Stimulated activated CD4-positive, alpha-beta T cell treated with anti-CD3 and anti-CD28 coated beads, Interleukin-1b, Interleukin-23, amount 100 ng/mL, for 1 hour (primary cell): ENCODE data around the gene ZNF136.
A peak's percentile ranks its signal among the peaks of the same experiment; 100 is the strongest.

Source experiments
- DNase-seq, 2 donors: peaks; one replicate each; pipeline ENCODE4 v3.0.0-alpha.2; 2020; ENCODE audit warnings: low read depth in 2 of 2

Gene ZNF136

DNA sequence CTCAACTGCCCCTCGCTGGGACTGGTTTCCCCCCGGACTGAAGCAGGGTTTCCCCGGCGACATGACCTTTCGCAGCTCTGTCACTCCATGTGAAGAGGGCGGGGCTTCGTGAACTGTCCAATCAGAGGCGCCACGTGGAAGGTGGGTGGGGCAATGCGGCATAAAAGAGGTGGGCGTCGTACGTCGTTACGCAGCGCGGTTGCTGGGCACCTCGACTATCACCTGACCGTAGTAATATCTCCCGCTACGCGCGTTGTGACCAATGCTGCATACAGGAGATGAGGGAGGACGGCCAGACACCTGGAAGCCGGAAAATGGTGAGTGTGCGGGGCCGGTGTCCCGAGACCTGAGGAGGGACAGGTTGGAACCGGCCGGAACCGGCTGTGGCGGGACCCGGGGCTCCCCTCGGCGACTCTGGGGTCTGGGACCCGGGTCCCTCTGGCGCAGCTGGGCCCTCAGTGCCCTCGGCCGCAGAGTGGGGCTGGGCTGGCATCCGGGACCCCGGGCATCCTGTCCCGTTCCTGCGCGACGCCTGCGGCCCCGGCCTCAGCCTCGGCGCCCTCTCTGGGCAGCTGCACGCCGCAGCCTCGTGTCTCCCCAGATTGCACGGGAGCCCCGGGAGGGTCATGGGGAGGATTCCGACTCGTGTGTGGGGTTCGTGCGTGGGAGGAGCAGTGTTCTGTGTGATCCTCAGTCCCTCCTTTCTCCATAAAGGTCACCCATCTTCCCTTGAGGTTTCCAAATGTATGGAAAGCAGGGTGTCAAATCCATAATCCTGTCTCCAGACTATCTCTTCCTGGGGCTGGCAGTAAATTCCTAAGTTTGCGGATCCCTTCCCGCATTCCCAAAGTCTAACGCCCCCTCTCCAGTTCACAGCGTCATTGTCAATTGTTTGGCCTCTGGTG, 32.2 kb downstream of the ZNF136 start:
- DNase-seq: peak; percentile 25 to 52

DNA sequence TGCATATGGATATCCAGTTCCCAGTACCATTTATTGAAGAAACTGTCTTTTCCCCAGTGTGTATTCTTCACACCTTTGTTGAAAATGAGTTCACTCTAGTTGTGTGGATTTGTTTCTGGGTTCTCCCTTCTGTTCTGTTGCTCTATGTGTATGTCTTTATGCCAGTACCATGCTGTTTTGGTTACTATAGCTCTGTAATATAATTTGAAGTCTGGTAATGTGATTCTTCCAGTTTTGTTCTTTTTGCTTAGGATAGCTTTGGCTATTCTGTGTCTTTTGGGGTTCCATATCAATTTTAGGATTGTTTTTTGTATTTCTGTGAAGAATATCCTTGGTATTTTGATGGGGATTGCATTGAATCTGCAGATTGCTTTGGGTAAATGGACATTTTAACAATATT, 35.2 kb downstream of the ZNF136 start:
- DNase-seq: no peak

DNA sequence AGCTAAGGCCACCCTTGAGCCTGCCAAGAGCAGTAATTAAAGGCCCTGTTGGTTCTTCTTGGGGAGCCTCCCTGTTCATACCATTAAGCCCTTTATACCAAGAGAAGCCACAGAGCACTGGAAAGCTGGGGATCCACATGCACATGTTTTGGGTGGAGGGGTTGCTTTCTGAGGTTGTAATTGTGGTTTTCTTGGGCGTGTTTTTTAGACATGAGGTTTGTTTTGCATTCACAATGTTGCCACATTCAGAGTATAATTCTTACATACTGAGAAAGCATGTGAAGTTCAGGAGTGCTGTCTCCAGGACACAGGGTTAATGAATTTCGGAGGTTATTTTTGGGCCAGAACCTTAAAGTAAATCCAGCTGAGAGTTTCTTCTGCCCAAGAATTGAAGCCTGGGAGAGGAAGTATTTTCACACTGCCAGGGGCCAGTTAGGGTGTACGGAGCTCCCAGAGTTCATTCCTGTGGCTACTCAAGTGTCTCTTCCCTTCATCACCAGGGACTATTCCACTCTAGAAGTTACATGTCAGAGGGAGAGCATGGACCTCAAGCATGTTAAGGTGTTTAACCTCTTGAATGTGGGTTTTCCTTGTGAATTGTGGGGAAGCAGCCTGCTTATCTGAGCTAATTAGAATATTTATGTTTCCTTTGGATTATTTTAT, 37.0 kb downstream of the ZNF136 start:
- no peak for DNase-seq

DNA sequence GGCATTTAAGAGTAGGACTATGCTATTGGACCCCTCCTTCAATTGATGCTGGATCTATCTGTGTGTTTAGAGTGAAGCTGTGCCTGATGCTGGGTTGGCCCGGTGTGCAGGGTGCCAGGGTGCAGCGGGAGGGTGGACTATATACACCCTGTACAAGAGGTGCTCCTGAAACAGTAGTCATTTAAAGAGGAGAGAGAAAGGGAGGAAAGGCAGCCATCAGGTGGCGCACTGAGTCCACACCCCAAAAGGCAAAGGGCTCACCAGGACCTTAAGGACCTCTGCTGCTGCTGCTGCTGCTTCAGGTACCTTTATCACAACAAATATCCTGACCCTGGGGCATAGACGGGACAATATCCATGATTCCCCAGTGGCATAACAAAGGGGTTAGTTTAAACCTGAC, 39.4 kb downstream of the ZNF136 start:
- DNase-seq: peak; percentile 34 to 35

DNA sequence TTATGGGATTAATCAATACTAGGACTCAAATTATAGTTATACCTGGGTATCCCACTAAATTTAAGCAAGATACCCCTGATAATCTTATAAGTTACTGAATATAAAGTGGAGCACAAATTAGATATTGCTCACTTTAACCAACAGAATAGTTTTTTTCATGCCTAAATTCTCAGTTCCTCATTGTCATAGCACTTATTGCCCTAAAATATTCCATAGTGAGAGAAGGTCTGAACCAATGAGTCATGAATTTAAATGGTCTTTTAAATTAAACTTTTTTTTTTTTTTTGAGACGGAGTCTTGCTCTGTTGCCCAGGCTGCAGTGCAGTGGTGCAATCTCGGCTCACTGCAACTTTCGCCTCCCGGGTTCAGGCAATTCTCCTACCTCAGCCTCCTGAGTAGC, 42.4 kb downstream of the ZNF136 start:
- DNase-seq: no peak

DNA sequence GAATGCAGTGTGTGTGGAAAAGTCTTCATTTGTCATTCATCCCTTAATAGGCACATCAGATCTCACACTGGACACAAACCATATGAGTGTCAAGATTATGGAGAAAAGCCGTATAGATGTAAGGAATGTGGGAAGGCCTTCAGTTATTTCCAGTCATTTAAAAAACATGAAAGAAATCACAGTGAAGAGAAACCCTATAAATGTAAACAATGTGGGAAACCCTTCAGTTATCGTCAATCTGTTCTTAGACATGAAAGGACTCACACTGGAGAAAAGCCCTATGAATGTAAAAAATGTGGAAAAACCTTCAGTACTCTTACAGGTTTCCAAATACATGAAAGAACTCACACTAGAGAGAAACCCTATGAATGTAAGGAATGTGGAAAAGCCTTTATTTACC, 45.3 kb downstream of the ZNF136 start:
- no peak for DNase-seq

DNA sequence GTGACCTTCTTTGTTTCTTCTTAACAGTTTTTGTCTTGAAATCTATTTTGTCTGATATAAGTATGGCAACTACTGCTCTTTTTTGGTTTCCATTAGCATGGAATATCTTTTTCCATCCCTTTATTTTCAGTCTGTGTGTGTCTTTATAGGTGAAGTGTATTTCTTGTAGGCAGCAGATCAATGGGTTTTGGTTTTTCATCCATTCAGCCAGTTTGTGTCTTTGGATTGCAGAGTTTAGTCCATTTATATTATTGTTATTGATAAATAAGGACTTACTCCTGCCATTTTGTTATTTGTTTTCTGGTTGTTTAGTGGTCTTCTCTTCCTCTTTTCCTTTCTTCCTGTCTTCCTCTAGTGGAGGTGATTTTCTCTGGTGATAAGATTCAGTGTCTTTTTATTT, 54.4 kb downstream of the ZNF136 start:
- DNase-seq: no peak

DNA sequence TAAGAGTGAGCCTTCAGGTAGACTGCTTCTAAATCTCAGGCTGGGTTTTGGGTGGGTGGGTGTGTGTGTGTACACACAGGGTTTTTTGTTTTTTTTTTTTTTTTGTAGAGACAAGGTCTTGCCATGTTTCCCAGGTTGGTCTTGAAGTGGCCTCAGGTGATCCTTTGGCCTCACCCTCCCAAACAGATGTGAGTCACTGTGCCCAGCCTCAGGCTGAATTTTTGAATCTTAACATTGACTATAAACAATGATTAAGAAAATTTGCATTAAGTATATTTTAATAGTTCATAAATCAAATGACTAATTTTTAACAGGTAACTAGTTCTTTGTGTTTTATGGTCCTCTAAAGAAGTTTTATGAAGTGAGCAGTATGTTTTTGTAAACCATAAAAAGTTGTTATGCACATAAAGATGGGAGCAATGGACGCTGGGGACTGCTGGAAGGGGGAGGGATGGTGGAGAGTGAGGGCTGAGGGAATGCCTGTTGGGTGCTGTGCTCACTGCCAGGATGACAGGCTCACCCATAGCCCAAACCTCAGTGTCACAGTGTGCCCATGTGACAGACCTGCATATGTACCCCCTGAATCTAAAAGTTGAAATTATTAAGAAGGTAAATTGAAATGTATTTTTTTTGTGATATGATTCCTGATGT, 60.2 kb downstream of the ZNF136 start:
- no peak for DNase-seq

DNA sequence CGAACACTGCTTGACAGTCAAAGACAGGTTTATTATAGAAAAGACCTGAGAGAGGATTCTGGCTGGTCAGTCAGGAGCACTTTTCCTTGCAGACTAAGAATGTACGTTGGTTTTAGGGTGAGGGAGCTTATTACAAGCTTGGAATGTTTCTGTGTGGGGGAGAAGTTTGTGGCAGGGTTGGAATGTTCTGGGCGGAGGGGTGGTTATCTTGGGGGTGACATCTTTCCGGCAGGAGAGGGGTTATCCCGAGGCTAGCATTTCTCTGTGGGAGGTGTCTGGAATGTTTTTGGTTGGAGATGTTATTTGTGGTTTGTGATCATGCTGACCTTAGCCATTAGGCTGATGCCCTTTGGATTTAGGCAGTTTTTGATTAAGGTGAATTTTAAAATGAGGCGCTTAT, 61.8 kb downstream of the ZNF136 start:
- no peak for DNase-seq

DNA sequence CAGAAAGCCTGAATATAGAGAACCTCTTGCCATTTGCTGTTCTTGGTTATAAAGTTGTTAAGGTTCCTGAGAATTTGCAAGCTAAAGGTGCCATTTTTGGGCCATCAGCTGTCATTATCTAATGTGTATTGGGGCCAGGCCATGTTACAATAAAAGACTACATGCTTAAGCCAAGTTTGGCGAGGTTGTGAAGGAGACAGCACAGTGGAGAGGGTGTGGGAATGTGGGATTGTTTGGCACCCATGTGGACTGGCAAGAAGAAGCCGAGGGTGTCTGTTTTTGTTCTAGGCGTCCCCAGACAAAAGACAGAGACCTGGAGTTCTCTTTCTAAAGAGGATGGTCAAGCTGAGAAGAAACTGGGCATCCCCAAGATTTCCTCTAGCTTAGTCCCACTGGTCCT, 67.1 kb downstream of the ZNF136 start:
- DNase-seq: no peak

DNA sequence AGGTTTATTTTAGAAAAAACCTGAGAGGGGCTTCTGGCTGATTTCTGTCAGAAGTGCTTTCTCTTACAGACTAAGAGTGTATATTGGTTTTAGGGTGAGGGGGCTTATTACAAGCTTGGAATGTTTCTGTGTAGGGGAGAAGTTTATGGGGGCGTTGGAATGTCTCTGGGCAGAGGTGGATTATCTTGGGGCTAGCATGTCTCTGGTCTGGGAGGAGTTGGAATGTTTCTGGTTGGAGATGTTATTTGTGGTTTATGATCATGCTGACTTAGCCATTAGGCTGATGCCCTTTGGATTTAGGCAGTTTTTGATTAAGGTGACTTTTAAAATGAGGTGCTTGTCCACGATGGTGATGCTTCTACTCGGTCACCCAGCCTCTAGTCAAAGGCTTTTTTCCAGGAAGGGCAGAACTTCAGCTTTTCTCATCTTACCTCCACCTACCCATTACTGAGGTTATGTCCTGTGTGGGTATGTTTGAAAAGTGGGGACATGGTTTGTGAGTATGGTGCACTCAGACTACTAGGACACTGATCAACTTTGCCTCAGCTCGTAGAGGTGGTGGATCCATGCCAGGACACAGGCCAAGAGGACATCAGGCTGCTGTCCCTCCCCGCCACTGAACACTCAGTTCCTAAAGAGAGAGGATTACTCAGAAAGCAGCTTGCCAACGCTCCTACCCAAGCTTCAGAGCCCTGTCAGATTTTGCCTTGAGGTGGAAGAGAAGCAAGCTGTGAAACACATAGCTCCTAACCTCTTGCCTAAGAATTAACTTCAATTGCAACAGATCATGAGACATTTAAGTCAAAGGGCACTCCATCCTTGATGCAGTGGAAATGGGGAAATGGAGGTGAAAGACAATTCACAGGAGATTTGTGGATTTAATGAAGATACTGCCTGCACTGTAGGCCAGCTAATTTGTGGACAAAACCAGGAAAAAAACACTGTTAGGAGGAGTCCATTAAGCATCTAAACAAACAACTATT, 68.1 kb downstream of the ZNF136 start:
- DNase-seq: no peak

DNA sequence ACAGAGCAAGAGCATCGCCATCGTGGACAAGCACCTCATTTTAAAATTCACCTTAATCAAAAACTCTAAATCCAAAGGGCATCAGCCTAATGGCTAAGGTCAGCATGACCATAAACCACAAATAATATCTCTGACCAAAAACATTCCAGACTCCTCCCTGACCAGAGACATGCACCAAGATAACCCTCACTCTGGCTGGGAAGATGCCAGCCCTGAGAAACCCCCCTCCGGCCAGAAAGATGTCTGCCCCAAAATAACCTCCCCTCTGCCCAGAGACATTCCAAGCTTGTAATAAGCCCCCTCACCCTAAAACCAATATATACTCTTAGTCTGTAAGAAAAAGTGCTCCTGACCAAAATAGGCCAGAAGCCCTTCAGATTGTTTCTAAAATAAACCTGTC, 70.1 kb downstream of the ZNF136 start:
- DNase-seq: no peak

DNA sequence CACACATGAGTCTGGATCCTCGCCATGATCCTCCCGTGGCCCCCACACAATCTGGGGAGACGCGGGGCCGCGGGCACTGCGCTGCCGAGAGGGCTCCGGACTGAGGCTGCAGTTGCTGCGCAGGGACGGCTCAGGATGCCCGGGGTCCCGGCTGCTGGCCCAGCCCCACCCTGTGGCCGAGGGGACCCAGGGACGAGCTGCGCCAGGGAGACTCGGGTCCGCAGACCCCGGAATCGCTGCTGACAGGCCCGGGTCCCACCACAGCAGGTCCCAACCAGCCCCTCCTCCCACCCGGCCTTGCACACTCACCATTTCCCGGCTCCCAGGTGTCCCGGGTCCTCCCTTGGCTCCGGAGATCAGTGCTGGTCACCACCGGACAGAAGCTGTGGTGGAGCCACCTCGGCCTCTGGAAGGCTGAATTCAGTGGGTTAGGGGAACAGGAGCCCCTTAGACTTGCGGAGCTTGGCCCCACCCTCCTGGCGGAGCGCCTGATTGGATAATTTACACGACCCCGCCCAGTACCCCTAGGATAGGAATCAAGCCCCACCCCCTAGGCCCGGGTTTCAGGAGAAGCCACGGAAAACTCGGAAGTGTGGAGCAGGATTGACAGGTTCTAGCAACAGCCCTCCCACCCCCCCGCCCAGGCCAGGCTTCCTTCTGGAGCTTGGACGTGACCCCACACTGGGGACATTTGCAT, 74.4 kb downstream of the ZNF136 start:
- no peak for DNase-seq
